GM19397 (cell line): Measurements from ENCODE around the gene ANKHD1.
"Not testable (repeated sequence)": the region's sequence is repeated elsewhere in the genome, so short reads cannot be mapped to it uniquely, and the experiment has no call there.

Source experiments
- ATAC-seq: cut with Tn5 transposase; IDR thresholded peaks from one replicate; pipeline ENCODE4 v1.9.1; 2021; ENCODE audit warnings: mild to moderate bottlenecking, moderate library complexity; ENCODE audit not compliant: unreplicated experiment

The ANKHD1 gene

GRCh38 chr5:140579188-140579747, 177.6 kb downstream of the ANKHD1 start:
- not testable (repeated sequence) for ATAC-seq

DNA sequence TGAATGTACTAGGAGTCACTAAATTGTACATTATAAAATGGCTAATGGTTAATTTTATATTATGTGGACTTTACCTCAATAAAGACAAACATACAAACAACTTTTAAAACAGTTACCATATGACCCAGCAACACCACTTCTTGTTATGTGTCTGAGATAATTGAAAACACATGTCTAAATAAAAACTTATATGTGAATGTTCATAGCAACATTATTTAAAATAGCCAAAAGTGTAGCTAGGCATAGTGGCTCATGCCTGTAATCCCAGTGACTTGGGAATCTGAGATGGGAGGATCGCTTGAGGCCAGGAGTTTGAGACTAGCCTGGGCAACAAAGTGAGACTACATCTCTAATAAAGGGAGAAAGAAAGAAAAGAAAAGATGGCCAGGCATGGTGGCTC, 185.9 kb downstream of the ANKHD1 start:
- ATAC-seq: no peak

- ATAC-seq: no peak
These were observed 186.9 kb downstream of the ANKHD1 start for GRCh38 chr5:140588311-140589070.
